Natural killer cell treated with Interleukin-12 subunit alpha and Interleukin-12 subunit beta and Interleukin-15 and Interleukin-18, amount 100 ng/mL, for 72 hours (primary cell): ENCODE results near the gene SH3BGRL3. TPM values are rescaled to one million over a fixed set of nuclear protein-coding genes. Genes with fewer than 3 reads are reported as not detected.
"Not testable (repeated sequence)": the region's sequence is repeated elsewhere in the genome, so short reads cannot be mapped to it uniquely, and the experiment has no call there.

Experiments
- ATAC-seq, 2 donors: fragments of 150-1000 bp; cut with Tn5 transposase in 1 of 2; sonication (Bioruptor Pico), chemical (Tn5 transposase) in 1 of 2; 2 replicates each; pipeline ENCODE4 v1.10.0; 2021
- DNase-seq: peaks from one replicate; pipeline ENCODE4 v3.0.0; 2022; ENCODE audit warnings: low spot score
- H3K27ac Mint-ChIP-seq, 2 donors: 1 replicate in 1 of 2; 2 replicates in 1 of 2; pipeline ENCODE4 v1.8.0; 2022; ENCODE audit warnings: mixed read lengths in 2 of 2, mild to moderate bottlenecking in 1 of 2, moderate library complexity in 1 of 2
- H3K27me3 Mint-ChIP-seq, 2 donors: 1 replicate in 1 of 2; 2 replicates in 1 of 2; pipeline ENCODE4 v1.8.0; 2022; ENCODE audit warnings: mixed read lengths in 2 of 2
- H3K36me3 Mint-ChIP-seq: one replicate; pipeline ENCODE4 v1.8.0; 2022; ENCODE audit warnings: mixed read lengths
- H3K4me1 Mint-ChIP-seq, 2 donors: 1 replicate in 1 of 2; 2 replicates in 1 of 2; pipeline ENCODE4 v1.8.0; 2022; ENCODE audit warnings: low read depth in 2 of 2, mixed read lengths in 2 of 2, mild to moderate bottlenecking in 1 of 2
- H3K4me3 Mint-ChIP-seq: one replicate; pipeline ENCODE4 v1.8.0; 2022; ENCODE audit warnings: mixed read lengths
- H3K9me3 Mint-ChIP-seq: 2 replicates; pipeline ENCODE4 v1.8.0; 2022; ENCODE audit warnings: mixed read lengths
- total RNA-seq, 2 donors: library from RNA; stranded (reverse); gene quantifications; one replicate each; pipeline ENCODE4 v1.2.3, GENCODE V29; 2022

Gene SH3BGRL3
- total RNA-seq, 2 donors from 2014 or later, result 203 to 249 TPM

- no peak for DNase-seq
- Mint-ChIP-seq H3K4me1 (peaks cover 43 to 53% of the 10 kb centered on the region in 2 donors), H3K36me3 (no peaks in the 10 kb centered on the region), H3K9me3 (no peaks in the 10 kb centered on the region), H3K27ac (peak overlapping the region; percentile 89 to 97), H3K27me3 (no peaks in the 10 kb centered on the region), H3K4me3 (no peak overlapping the region)
- no peak for ATAC-seq
These were observed 11.0 kb downstream of the SH3BGRL3 start for GRCh38 chr1:26290882-26291261.

- Mint-ChIP-seq H3K4me1 (peaks cover 37 to 48% of the 10 kb centered on the region in 2 donors), H3K27ac (peak overlapping the region; percentile 21 to 97), H3K4me3 (no peak overlapping the region), H3K27me3 (no peaks in the 10 kb centered on the region), H3K36me3 (no peaks in the 10 kb centered on the region), H3K9me3 (no peaks in the 10 kb centered on the region)
- DNase-seq, result no peak
- no peak for ATAC-seq
These were observed 11.5 kb downstream of the SH3BGRL3 start for GRCh38 chr1:26291433-26291832.

GRCh38 chr1:26291939-26292338 is 12.1 kb downstream of the SH3BGRL3 start:
- H3K4me3 Mint-ChIP-seq, result no peak overlapping the region
- H3K4me1 Mint-ChIP-seq, result peaks cover 35 to 46% of the 10 kb centered on the region in 2 donors
- no peak for ATAC-seq
- no peaks in the 10 kb centered on the region for H3K36me3 Mint-ChIP-seq
- peak overlapping the region; percentile 21 to 75 for H3K27ac Mint-ChIP-seq
- H3K27me3 Mint-ChIP-seq, result no peaks in the 10 kb centered on the region
- H3K9me3 Mint-ChIP-seq, result no peaks in the 10 kb centered on the region
- DNase-seq, result no peak

GRCh38 chr1:26292735-26293134 is 12.8 kb downstream of the SH3BGRL3 start:
- peaks cover 27 to 38% of the 10 kb centered on the region in 2 donors for H3K4me1 Mint-ChIP-seq
- ATAC-seq, H3K27ac Mint-ChIP-seq, H3K4me3 Mint-ChIP-seq, H3K27me3 Mint-ChIP-seq, H3K36me3 Mint-ChIP-seq, DNase-seq, H3K9me3 Mint-ChIP-seq: not testable (repeated sequence)

GRCh38 chr1:26293911-26294463 is 14.1 kb downstream of the SH3BGRL3 start:
- H3K9me3 Mint-ChIP-seq, result no peaks in the 10 kb centered on the region
- H3K4me3 Mint-ChIP-seq, result no peak overlapping the region
- DNase-seq (no peak), ATAC-seq (no peak)
- no peak overlapping the region for H3K27ac Mint-ChIP-seq
- no peaks in the 10 kb centered on the region for H3K36me3 Mint-ChIP-seq
- H3K27me3 Mint-ChIP-seq, result no peaks in the 10 kb centered on the region
- H3K4me1 Mint-ChIP-seq, result peaks cover 14 to 27% of the 10 kb centered on the region in 2 donors

GRCh38 chr1:26295194-26296138 is 15.6 kb downstream of the SH3BGRL3 start:
- Mint-ChIP-seq H3K9me3 (no peaks in the 10 kb centered on the region), H3K27me3 (no peaks in the 10 kb centered on the region), H3K36me3 (no peaks in the 10 kb centered on the region), H3K4me3 (no peak overlapping the region), H3K27ac (no peak overlapping the region), H3K4me1 (peaks cover 0 to 12% of the 10 kb centered on the region in 2 donors)
- ATAC-seq (no peak), DNase-seq (no peak)

- H3K36me3 Mint-ChIP-seq, result no peaks in the 10 kb centered on the region
These were observed 16.6 kb downstream of the SH3BGRL3 start for GRCh38 chr1:26296340-26297056.

GRCh38 chr1:26297057-26297790 is 17.3 kb downstream of the SH3BGRL3 start:
- Mint-ChIP-seq H3K36me3 (no peaks in the 10 kb centered on the region), H3K9me3 (no peaks in the 10 kb centered on the region), H3K27me3 (no peaks in the 10 kb centered on the region), H3K4me1 (peaks cover 0 to 3% of the 10 kb centered on the region in 2 donors), H3K4me3 (no peak overlapping the region), H3K27ac (no peak overlapping the region)
- ATAC-seq (peak in 1 of 2 donors; percentile 21), DNase-seq (no peak)

More at GRCh38 chr1:26296340-26297056, 16.6 kb downstream of the SH3BGRL3 start:
- ATAC-seq (no peak), DNase-seq (no peak)
- Mint-ChIP-seq H3K4me3 (no peak overlapping the region), H3K9me3 (no peaks in the 10 kb centered on the region), H3K27me3 (no peaks in the 10 kb centered on the region), H3K4me1 (peaks cover 0 to 9% of the 10 kb centered on the region in 2 donors), H3K27ac (no peak overlapping the region)

GRCh38 chr1:26297791-26298124 is 17.9 kb downstream of the SH3BGRL3 start:
- Mint-ChIP-seq H3K4me1 (peaks cover 0 to 3% of the 10 kb centered on the region in 2 donors), H3K36me3 (no peaks in the 10 kb centered on the region), H3K27me3 (no peaks in the 10 kb centered on the region), H3K27ac (no peak overlapping the region), H3K9me3 (no peaks in the 10 kb centered on the region), H3K4me3 (no peak overlapping the region)
- DNase-seq (no peak), ATAC-seq (peak in 1 of 2 donors; percentile 24)

- peak overlapping the region in 1 of 2 donors; percentile 60 for H3K27ac Mint-ChIP-seq
- ATAC-seq, result no peak
- H3K27me3 Mint-ChIP-seq, result no peaks in the 10 kb centered on the region
- peaks cover 3 to 4% of the 10 kb centered on the region in 2 donors for H3K4me1 Mint-ChIP-seq
- DNase-seq, result no peak
- no peak overlapping the region for H3K4me3 Mint-ChIP-seq
- H3K36me3 Mint-ChIP-seq, result no peaks in the 10 kb centered on the region
- H3K9me3 Mint-ChIP-seq, result no peaks in the 10 kb centered on the region
These were observed 20.8 kb downstream of the SH3BGRL3 start for GRCh38 chr1:26300578-26301275.

- Mint-ChIP-seq H3K4me1 (peaks cover 12 to 14% of the 10 kb centered on the region in 2 donors), H3K4me3 (no peak overlapping the region), H3K36me3 (no peaks in the 10 kb centered on the region), H3K9me3 (no peaks in the 10 kb centered on the region), H3K27ac (no peak overlapping the region), H3K27me3 (no peaks in the 10 kb centered on the region)
- ATAC-seq (no peak), DNase-seq (no peak)
These were observed 23.0 kb downstream of the SH3BGRL3 start for GRCh38 chr1:26302733-26303405.

- Mint-ChIP-seq H3K27ac (peak overlapping the region; percentile 74 to 97), H3K36me3 (no peaks in the 10 kb centered on the region), H3K27me3 (no peaks in the 10 kb centered on the region), H3K9me3 (no peaks in the 10 kb centered on the region), H3K4me1 (peaks cover 12 to 17% of the 10 kb centered on the region in 2 donors), H3K4me3 (peak overlapping the region; percentile 96)
- DNase-seq, result no peak
- ATAC-seq, result no peak
These were observed 25.9 kb downstream of the SH3BGRL3 start for GRCh38 chr1:26305667-26306289.
